NCI-H2029 (cell line): ENCODE data around the gene SH3BGR.

Source experiments
- DNase-seq: peaks from one replicate; lab custom pipeline; 2025; lab: John Stamatoyannopoulos, UW

SH3BGR gene

DNA sequence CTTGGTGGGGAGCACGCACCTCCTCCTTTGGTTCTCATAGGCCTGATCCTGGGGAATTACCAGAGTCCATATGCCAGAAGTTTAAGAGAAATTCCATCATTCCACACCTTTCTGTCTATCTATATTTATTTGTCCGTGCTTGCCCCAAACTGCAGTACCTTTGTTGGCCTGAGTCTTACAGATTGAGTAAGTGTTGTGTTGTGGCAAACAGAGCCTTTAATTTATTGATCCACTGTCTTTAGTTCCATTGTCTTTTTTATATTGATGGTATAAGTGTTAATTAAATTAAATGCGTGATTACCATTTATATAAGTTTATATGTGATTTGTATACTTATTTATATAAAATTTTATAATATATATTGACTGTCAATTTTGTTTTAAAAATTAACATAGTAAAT is 4.9 kb downstream of the SH3BGR start:
- DNase-seq: no peak

DNA sequence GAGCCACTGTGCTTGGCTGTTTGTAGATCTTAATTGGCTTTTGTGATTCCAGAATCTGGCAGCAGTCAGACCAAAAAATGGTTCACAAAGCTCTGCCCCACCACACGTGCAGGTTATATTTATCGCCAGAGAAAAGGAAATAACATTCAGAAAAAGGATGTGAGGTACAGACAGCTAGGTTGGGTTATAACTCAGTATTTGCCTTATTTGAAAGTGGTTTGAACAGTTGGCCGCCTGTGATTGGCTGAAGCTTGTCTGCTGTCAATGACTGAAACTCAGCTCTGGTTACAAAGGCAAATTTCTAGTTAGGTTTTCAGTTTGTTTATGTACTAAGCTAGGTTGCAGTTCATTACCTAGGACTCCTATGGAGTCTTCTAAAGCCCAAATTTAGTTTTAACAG is 9.6 kb downstream of the SH3BGR start:
- peak; percentile 19 for DNase-seq

DNA sequence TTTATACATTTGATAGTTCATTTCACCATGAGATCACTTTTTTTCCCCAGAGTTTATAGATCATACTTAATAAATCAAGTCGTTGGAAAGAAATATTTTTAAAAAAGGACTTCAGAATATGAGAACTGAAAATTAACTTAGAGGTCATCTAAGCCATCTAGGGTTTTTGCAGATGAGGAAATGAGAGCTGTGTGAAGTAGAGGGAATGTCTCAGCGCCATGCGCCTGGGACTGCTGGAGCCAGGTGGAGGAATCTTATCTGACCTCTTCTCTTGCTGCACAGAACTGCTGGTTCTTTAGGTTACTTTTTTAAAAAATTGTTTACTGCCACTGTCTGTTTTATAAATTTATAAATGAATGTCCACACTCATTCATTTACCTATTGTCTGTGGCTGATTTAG is 11.5 kb downstream of the SH3BGR start:
- DNase-seq: no peak

DNA sequence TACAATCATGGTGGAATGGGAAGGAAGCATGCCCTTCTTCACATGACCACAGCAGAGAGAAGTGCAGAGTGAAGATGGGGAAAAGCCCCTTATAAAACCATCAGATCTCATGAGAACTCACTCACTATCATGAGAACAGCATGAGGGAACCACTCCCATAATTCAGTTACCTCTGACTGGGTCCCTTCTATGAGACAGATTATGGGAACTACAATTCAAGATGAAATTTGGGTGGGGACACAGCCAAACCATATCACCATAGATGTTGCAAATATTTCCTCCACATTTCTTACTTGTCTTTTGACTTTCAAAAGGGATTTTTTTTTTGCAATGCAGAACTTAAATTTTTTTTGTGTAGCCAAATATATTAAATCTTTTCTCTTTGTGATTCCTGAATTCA is 14.8 kb downstream of the SH3BGR start:
- no peak for DNase-seq

DNA sequence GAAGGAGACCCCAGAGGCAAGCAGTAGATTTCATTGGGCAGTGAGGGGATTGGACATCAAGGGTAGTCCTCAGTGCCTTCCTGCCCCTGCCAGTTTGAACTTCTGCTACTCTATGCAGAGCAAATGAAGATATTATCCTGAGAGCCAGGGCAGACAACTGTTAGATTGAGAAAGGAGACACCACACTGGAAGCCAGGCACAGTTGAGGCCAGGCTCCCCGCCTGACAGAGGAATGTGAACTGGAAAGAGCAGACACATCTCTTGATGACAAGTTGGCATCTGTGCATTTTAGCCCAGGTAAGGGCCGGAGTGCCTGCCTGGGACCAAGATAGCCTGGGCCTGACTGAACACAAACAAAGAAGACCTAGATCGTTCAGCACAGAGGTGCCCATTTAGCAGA is 16.0 kb downstream of the SH3BGR start:
- no peak for DNase-seq

DNA sequence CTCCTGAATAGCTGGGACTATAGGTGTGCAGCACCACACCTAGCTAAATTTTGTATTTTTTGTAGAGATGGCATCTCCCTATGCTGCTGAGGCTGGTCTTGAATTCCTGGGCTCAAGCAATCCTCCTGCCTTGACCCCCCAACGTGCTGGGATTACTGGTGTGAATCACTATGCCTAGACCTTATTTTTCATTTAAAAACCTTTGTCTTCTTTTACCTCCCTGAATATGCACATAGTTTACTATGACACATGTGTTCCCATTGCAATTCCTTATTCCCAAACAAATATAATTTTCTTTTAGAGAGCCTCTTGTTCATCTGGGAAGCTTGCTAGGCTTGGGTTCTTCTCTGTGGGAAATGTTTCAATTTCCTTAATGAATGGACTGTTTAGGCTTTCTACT is 16.8 kb downstream of the SH3BGR start:
- no peak for DNase-seq

DNA sequence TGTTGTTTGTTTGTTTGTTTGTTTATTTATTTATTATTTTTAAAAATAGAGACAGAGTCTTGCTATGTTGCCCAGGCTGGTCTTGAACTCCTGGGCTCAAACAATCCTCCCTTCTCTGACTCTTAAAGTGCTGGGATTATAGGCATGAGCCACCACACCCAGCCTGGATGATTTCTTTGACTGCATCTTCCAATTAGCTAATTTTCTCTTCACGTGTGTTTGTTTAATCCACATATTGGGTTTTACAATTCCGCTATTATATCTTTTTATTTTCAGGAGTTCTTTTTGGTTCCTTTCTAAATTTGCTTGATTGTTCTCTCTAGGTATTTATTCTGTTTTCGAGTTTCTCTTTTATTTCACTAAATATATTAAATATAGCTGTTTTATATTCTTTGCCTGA is 19.8 kb downstream of the SH3BGR start:
- no peak for DNase-seq

DNA sequence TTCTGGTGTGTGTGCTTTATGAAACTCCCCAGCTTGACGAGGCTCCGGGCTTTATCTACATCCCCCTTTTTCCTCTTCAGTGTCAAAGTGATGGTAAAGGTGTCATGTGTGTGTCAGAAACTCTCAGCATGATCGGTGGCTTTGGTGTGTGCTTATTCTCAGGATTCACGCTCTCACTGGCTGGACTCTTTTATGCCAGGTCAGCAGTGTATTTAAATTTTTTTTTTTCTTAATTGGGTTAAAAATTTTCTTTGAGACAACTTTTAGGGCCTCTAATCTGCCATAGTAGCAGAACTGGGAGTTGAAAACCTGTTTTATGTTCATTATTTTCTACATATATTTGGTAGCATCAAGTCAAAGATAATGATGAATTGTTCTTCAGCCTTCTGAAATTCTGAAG is 21.0 kb downstream of the SH3BGR start:
- DNase-seq: no peak

DNA sequence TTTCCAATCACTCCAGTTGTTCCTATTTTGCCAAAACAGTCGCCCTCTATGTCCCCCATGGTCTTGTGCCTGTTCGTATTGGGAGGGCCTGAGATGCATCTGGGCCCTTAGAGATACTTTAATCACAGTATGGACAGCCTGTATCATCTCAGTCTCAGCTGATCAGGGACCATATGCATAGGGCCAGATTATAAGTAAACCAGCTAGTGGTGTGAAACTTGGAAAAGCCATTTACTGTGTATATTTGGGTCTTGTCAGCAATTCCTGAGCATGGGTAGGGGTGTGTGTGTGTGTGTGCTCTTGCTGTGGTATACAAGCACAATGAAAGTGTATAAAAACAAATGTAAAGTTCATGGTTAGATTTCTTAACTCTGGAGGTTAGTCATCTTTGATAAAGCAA is 22.8 kb downstream of the SH3BGR start:
- DNase-seq: no peak

DNA sequence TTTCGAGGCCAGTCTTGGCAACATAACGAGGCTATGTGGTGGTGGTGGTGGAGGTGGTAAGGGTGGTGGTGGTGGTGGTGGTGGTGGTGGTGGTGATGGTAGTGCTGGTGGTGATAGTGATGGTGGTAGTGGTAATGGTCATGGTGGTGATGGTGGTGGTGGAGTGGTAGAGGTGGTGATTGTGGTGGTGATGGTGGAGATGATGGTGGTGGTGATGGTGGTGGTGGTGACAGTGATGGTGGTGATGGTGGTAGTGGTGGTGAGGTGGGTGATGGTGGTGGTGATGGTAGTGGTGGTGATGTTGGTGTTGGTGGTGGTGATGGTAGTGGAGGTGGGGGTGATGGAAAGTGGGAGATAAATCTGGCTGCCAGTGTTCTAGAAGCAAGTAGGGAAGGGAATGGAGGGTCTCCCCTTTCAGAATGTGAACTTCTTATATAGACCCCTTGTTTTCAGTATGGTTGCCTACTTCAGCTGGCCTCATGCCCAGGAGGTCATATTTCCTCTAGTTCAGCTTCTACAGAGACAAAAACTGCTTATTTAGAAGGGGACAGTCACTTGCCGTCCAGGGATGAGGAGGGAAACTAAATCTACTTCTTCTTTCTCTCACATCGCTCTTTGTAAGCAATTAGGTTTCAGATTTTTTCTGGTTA is 27.5 kb downstream of the SH3BGR start:
- no peak for DNase-seq

DNA sequence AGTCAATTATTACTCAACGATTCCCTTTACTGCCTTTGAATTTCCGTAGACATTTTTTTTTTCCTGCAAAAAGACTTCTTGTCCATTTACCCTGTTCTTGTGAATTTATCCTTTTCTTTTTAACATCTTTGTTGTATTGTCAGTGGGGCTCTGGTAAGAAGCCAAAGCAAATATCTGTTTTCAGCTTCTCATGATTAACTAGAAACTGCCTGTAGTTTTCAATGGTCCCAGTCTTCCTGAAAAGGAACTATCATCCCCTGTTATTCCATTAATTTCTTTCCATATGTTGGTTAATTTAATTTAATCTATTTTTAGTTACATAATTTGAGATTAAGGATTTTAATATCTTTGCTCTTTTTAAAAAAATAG is 28.0 kb downstream of the SH3BGR start:
- no peak for DNase-seq

DNA sequence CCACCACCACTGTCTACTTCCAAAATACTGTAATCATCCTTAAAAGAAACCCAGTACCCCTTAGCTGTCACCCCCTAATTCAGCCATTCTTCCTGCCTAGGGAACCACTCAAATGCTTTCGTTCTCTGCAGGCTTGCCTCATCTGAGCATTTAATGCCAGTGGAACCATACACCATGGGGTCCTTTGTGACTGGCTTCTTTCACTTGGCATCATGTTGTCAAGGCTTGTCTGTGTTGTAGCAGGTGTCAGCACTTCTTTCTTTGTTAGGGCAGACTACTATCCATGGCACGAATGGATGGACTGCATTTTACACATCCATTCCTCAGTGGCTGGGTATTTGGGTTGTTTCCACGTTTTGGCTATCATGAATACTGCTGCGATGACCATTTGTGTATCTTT is 28.5 kb downstream of the SH3BGR start:
- DNase-seq: no peak

DNA sequence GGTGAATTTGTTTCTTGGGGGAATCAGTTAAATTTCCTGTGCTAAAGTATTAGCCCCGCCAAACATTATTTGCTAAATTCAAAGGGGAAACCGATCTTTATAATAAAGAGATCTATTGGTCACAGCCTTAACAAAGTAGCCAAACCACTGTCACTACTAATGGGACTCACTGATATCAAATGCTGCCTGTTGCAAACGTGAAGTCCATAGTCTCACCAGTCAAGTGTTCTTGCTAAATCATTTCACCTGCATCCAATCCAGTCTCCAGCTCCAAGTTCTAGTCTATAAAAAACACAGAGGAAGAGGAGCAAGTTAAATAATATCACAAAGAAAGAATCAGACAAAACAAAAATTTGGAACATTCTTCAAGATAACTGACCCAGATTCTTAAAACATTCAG is 30.1 kb downstream of the SH3BGR start:
- no peak for DNase-seq

DNA sequence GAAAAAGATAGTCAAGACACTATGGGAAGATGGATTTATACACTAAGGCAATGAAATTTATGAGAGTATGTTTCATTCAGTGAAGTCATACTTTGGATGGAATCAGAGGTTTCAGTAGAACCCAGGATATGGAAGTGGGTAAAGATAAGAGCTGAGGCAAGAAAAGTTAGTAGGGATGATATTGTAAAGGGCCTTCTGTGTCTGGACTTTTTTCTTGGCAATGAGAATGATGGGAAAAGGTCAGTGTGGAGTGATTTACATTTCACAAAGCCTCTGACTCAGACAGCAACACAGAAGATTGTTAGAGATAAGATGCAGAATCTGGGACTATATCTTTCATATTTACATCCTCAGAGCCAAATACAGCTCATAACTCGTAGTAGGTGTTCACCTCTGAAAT is 32.1 kb downstream of the SH3BGR start:
- DNase-seq: no peak

DNA sequence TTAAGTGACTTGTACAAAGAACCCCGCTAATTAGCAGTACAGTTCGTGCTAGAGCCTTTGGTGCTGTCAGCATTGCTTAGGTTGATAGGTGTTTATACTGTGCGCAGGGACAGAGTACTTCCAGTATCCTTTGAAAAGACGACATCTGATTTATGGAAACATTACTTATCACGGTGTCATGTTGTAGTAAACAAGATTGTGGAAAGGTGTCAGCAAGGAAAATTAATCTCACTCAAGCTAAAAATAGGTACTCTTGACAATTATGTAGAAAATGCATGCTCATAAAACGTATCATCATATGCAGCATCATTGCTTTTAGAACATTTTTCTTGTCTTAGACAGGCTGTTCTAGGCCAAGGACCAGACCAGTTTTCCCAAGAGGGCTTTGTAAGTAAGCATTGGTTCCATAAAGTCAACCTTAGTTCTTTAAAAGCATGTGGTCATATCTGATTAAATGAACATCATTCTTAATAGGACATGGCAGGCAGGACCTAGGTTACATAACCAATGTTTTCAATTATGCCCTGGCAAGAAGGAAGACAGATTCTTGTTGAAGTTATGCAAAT is 33.0 kb downstream of the SH3BGR start:
- DNase-seq: no peak

DNA sequence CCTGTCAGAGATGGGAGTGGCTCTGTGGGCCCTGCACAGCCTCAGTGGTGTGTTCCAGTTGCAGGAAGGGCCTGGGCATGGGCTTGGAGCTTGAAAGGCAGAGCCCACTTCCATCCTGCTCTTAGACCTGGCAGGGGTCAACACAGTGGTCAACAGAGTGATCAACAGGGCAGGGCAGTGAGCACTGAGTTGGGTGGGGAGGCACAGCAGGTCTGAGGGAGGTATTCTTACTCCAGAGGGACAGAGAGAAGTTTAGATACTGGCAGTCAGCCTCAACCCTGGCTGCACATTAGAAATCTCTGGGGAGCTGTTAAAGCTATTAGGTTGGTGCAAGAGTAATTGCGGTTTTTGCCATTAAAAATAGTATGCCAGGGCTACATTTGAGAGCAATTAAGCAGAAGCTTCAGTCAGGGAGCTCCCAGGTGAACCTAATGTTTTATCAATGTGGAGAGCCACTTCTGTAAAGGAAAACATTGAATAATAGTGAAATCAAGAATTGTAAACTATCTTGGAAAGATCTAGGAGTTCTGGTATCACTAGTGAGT is 37.7 kb downstream of the SH3BGR start:
- DNase-seq: no peak

DNA sequence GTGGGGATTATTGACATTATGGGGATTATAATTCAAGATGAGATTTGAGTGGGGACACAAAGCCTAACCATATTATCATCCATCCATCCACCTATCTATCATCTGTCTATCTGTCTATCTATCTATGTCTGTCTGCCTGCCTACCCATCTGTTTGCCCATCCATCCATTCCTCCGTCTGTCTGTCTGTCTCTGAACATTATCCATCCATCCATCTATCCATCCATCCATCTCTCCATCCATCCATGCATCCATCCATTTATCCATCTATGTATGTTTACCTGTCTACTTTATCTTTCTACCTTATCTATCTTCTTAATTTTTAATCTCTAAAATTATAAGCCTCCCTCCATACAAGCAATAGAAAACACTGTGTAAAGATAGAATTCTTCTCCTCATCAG is 47.4 kb downstream of the SH3BGR start:
- no peak for DNase-seq

DNA sequence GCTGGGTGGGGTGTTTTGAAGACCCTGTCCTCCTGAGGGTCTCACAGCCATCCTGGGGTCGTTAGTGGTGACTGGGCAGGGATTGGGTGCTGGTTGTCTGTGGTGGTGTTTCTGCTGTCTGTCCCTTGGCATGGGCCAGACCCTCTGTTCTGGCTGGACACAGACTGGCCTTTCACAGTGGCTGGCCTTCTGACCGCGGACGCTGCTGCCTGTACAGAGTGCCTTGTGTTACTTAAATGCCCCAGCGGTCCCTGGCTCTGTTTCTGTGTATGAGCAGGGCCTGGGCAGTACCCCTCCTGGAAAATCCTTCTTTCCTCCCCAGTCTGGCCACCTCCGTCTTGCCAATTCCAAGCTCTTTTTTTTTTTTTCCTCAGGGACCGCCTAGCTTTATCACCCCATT is 50.9 kb downstream of the SH3BGR start:
- DNase-seq: no peak

DNA sequence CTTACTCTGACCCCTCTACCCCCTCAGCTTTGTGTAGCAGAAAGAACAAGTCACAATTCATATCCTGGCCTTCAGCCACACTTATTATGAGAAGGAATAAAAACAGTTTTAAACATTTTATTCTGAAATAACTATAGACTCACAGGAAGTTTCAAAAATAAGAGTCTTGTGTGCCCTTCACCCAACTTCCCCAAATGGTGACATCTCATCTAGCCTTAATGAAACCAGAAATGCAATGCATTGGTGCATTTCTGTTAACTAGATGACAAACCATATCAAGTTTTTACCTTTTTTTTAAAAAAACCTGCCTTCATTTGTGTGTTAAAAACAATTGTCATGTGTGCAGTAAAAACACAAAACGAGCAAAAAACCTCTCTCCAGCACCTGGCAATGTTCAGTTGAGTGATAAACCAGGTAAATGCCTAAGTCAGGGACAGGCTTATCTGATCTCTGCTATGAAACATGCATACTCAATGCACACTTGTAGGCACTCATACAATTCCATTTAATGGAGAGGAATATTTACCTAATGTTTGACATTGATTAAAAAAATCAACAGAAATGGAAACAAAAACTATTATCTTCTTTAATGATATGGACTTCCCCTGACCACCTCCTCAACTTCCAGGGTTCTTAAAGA is 51.5 kb downstream of the SH3BGR start:
- no peak for DNase-seq

DNA sequence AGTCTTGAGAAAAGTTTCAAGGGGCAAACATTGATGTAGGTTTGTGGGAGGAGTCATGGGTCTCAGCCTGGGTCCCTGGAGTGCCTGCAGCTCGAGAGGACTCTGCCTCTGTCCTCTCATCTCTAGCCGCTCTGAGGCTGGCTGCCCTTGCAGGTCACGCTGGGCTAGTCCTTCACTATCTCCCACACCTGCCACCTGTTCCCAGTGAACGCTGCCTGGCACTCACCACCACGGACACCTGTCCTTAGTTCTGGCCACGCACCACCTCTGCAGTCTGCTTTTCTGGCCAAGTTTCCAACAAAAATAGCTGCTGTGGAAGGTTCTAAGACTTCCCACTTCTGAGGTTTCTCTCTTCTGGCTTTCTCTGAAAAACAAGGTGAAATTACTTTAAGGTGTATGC is 52.5 kb downstream of the SH3BGR start:
- DNase-seq: peak; percentile 31

DNA sequence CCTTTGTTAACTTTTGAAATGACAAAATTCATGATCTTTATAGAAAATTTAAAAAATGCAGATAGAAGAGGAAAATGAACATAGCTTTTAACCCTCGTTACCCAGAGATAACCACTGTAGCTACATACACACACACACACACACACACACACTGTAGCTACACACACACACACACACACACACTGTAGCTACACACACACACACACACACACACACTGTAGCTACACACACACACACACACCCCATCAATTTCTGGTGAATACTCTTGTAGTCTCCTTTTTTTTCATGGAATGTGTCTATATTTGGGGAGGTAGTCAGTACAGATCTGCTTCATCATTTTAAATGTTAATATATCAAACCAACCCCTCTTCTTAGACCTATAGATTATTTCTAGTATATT is 58.5 kb downstream of the SH3BGR start:
- no peak for DNase-seq

DNA sequence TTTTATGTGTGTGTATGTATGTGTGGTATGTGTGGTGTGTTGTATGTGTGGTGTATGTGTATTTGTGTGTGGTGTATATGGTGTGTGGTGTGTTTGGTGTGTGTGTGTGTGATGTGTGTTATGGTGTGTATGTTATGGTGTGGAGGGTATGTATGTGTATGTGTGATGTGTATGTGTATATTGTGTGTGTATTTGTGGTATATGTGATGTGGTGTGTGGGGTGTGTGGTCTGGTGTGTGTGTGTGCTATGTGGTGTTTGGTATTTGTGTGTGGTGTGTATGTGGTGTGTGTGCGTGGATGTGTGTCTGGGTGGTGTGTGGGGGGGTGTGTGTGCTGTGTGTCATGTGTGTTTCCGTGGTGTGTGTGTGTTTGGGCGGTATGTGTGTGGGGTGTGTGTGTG is 59.3 kb downstream of the SH3BGR start:
- no peak for DNase-seq

DNA sequence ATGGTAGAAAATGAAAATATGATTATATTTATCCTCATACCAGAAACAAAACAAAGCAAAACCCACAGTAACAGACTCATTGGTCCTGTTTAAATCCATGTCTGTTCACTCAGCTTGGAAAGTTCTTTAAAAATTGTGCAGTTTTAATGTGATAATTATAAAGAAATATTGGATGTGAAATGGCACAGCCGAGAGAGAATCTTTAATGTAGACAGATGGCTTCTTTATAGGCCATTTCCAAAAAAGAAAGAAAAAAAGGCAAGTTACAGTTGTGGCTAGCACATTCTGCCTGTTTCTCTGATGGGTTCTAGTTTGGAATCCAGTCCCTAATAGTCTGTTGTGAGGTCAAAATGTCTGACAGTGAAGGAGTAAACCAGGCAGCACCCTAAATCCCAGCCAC is 62.0 kb downstream of the SH3BGR start:
- DNase-seq: no peak
